ENCODE results near the gene EBI3.

DNA sequence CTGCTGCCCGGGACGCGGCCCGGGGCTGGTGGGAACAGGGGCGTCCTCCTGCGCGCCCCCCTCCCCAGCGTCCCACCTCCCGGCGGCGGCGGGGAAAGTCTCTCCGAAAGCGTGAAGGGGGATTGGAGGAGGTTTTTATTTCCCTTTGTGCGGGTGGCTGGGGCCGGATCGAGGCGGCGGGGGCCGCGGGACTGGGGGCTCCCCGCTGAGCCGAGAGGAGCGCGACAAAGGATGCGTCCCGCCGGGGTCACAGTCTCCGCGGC lies 49.9 kb downstream of the EBI3 start:
- TF ChIP-seq, protein P1, sequence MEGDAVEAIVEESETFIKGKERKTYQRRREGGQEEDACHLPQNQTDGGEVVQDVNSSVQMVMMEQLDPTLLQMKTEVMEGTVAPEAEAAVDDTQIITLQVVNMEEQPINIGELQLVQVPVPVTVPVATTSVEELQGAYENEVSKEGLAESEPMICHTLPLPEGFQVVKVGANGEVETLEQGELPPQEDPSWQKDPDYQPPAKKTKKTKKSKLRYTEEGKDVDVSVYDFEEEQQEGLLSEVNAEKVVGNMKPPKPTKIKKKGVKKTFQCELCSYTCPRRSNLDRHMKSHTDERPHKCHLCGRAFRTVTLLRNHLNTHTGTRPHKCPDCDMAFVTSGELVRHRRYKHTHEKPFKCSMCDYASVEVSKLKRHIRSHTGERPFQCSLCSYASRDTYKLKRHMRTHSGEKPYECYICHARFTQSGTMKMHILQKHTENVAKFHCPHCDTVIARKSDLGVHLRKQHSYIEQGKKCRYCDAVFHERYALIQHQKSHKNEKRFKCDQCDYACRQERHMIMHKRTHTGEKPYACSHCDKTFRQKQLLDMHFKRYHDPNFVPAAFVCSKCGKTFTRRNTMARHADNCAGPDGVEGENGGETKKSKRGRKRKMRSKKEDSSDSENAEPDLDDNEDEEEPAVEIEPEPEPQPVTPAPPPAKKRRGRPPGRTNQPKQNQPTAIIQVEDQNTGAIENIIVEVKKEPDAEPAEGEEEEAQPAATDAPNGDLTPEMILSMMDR (IDR thresholded peaks at IDR 0.05): no peak
- no peak for TF ChIP-seq EZH2 (IDR thresholded peaks at IDR 0.05)

Data from neural progenitor cell (in vitro differentiated cells).